ENCODE measurements around the gene TEC. TPM values are rescaled to one million over a fixed set of nuclear protein-coding genes. Genes with fewer than 3 reads are reported as not detected.

The TEC gene
- total RNA-seq, 1 experiment from 2014 or later, result 0.67 TPM

- Histone ChIP-seq H3K27me3 (ENCODE audit: control insufficient read depth, insufficient read depth, low read length) (no peaks in the 10 kb centered on the region), H3K4me3 (ENCODE audit: low read depth in 2 of 2, low read length in 2 of 2) (no peak overlapping the region), H3K27ac (ENCODE audit: low read length) (no peak overlapping the region), H3K36me3 (ENCODE audit: control insufficient read depth, insufficient read depth, low read length) (no peaks in the 10 kb centered on the region), H3K4me1 (ENCODE audit: control insufficient read depth, insufficient read depth, low read length) (no peaks in the 10 kb centered on the region), H3K9me3 (ENCODE audit: control insufficient read depth, insufficient read depth, low read depth, low read length) (no peaks in the 10 kb centered on the region)
- no peak for ATAC-seq
- CTCF ChIA-PET, result no interaction called here
- POLR2A ChIA-PET, result no interaction called here
- TF ChIP-seq CTCF (IDR thresholded peaks at IDR 0.05) (no peak), REST (IDR thresholded peaks at IDR 0.05; ENCODE audit: insufficient read depth in 1 of 2, low read depth in 2 of 2, low read length in 1 of 2) (no peak), POLR2AphosphoS5 (IDR thresholded peaks at IDR 0.05; ENCODE audit: low read depth, low read length) (no peak), SIN3A (IDR thresholded peaks at IDR 0.05; ENCODE audit: borderline replicate concordance, insufficient read depth, low read depth, low read length) (no peak), TCF7L2 (IDR thresholded peaks at IDR 0.05; ENCODE audit: low read depth, low read length) (no peak)
- DNase-seq (ENCODE audit: low read depth, low spot score), result no peak
- BruUV-seq (replicated peaks), result no TSS peak
- in situ Hi-C loops (cut with HindIII; ENCODE audit: low pct_unique_long_range_greater_than_20kb, low sequenced_read_pairs), result no loop called here
- intact Hi-C loops (cut with micrococcal nuclease; ENCODE audit: unreplicated experiment), result loop anchor here (10.0 kb wide), 1 partner anchor 372 kb away; the partner anchor contains the start of gene ZAR1
Measured at GRCh38 chr4:48122756-48123155, 146.9 kb downstream of the TEC start.

GRCh38 chr4:48121180-48121579 lies 148.5 kb downstream of the TEC start:
- intact Hi-C loops (cut with micrococcal nuclease; ENCODE audit: unreplicated experiment), result loop anchor here (10.0 kb wide), 1 partner anchor 374 kb away; the partner anchor contains the start of gene ZAR1
- DNase-seq (ENCODE audit: low read depth, low spot score), result no peak
- no peaks in the 10 kb centered on the region for H3K36me3 ChIP-seq (ENCODE audit: control insufficient read depth, insufficient read depth, low read length)
- BruUV-seq (replicated peaks), result no TSS peak
- no peak for ATAC-seq
- in situ Hi-C loops (cut with HindIII; ENCODE audit: low pct_unique_long_range_greater_than_20kb, low sequenced_read_pairs), result no loop called here
- H3K27me3 ChIP-seq (ENCODE audit: control insufficient read depth, insufficient read depth, low read length), result no peaks in the 10 kb centered on the region
- H3K4me1 ChIP-seq (ENCODE audit: control insufficient read depth, insufficient read depth, low read length), result no peaks in the 10 kb centered on the region
- H3K4me3 ChIP-seq (ENCODE audit: low read depth in 2 of 2, low read length in 2 of 2), result no peak overlapping the region
- ChIA-PET POLR2A (no interaction called here), CTCF (no interaction called here)
- TF ChIP-seq TCF7L2 (IDR thresholded peaks at IDR 0.05; ENCODE audit: low read depth, low read length), result no peak
- TF ChIP-seq SIN3A (IDR thresholded peaks at IDR 0.05; ENCODE audit: borderline replicate concordance, insufficient read depth, low read depth, low read length), result no peak
- no peak for TF ChIP-seq CTCF (IDR thresholded peaks at IDR 0.05)
- TF ChIP-seq REST (IDR thresholded peaks at IDR 0.05; ENCODE audit: insufficient read depth in 1 of 2, low read depth in 2 of 2, low read length in 1 of 2), result no peak
- no peak for TF ChIP-seq POLR2AphosphoS5 (IDR thresholded peaks at IDR 0.05; ENCODE audit: low read depth, low read length)
- no peaks in the 10 kb centered on the region for H3K9me3 ChIP-seq (ENCODE audit: control insufficient read depth, insufficient read depth, low read depth, low read length)
- no peak overlapping the region for H3K27ac ChIP-seq (ENCODE audit: low read length)

Measured in Panc1 (cell line).